PC-9 (cell line): ENCODE measurements around the gene ZNG1F.
"Not testable (repeated sequence)": the region's sequence is repeated elsewhere in the genome, so short reads cannot be mapped to it uniquely, and the experiment has no call there.

Experiments used
- CTCF ChIP-seq: fragments of 200-600 bp; sonication (generic); conservative IDR thresholded peaks from 2 replicates; pipeline ENCODE4 v1.6.1; 2017; ENCODE audit warnings: mixed run types, antibody characterized with exemption, mild to moderate bottlenecking, moderate library complexity
- EZH2 ChIP-seq: fragments of 200-600 bp; sonication (generic); IDR thresholded peaks from 2 replicates; pipeline ENCODE4 v1.8.0; 2017; ENCODE audit warnings: antibody characterized with exemption, low read depth

GRCh38 chr9:41086215-41086614 lies 102.9 kb downstream of the ZNG1F start:
- TF ChIP-seq CTCF, EZH2: not testable (repeated sequence)
